ENCODE measurements around the gene STK17A.

STK17A gene

DNA sequence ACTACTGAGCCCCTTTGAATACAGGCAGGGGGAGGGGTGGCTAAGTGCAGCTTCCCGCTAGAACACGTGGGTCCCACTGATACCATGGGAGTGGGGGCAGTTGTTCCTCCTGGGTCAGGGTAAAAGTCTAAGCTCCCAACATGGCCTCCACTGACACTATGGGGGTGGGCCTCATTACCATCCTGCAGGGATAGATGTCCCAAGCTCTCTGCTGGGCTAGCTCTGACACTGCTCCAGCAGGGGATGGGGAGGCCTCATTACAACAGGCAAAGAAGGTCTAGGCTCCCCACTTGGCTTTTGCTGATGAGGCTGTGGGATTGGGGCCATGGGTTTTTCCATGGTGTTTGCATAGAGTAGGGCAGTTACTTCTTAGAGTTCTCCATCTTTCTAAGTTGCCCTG lies 51.5 kb downstream of the STK17A start:
- Histone ChIP-seq H3K4me3 (ENCODE audit: low read length) (no peak overlapping the region), H3K27me3 (ENCODE audit: insufficient read depth, low read length) (no peaks in the 10 kb centered on the region), H3K9me3 (ENCODE audit: low read length) (peaks cover 10% of the 10 kb centered on the region), H3K4me1 (ENCODE audit: insufficient read depth, low read length) (peaks cover 6% of the 10 kb centered on the region), H2AFZ (ENCODE audit: low read depth, low read length) (no peak overlapping the region), H3K36me3 (ENCODE audit: insufficient read depth, low read length) (peaks cover 70% of the 10 kb centered on the region)

DNA sequence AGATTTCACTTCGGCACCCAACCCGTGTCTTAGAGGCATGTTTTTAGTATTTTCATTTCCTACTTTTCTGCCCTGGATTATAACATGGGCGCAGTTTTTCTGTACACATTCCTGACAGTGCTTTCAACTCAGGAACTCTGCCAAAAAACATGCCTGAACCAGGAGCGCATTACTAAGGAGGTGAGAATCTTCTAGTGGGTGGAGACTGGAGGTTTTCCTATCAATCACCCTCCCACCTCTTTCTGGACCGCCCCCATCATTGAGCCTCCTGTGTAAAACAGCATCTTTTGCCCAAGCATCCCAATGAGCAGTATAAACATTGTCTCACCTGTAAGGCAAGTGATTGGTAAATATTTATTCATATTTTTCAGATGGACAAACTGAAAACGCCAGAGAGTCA lies 53.2 kb downstream of the STK17A start:
- no peak overlapping the region for H3K4me3 ChIP-seq (ENCODE audit: low read length)
- no peaks in the 10 kb centered on the region for H3K27me3 ChIP-seq (ENCODE audit: insufficient read depth, low read length)
- no peak overlapping the region for H2AFZ ChIP-seq (ENCODE audit: low read depth, low read length)
- H3K36me3 ChIP-seq (ENCODE audit: insufficient read depth, low read length) = peaks cover 62% of the 10 kb centered on the region
- H3K4me1 ChIP-seq (ENCODE audit: insufficient read depth, low read length) = peaks cover 23% of the 10 kb centered on the region
- H3K9me3 ChIP-seq (ENCODE audit: low read length) = peaks cover 10% of the 10 kb centered on the region

DNA sequence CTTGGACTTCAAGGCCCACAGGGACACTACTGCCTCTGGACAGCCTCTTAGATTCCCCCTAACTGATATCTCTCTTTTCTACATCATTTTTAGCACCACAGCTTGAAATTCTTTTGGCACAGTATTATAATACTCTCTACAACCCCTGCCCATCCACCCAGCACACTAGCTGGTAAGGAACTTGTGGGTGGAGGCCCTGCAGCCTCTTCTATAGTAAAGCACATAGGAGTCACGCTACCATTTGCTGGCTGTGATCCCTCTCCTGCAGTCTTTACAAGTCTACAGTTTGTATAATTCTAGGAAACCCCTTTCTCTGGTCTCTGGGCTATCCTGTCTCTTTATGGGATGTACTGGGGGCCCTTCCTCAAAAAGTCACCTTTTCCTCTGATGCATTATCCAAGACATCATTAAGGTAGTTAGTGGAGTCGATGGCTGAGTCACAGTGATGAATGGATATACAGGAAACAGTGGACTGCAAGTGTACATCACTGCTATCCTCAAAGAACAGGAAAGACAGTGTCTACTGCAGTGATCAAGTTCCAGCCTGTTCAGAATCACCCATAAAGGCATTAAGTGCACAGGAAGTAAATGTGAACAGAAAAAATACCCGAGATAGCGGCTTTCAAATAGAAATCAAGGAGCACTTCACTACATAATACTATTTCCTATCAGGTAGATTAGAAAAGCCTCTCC lies 54.4 kb downstream of the STK17A start:
- Histone ChIP-seq H3K4me3 (ENCODE audit: low read length) (no peak overlapping the region), H2AFZ (ENCODE audit: low read depth, low read length) (no peak overlapping the region), H3K27me3 (ENCODE audit: insufficient read depth, low read length) (no peaks in the 10 kb centered on the region), H3K36me3 (ENCODE audit: insufficient read depth, low read length) (peaks cover 52% of the 10 kb centered on the region), H3K4me1 (ENCODE audit: insufficient read depth, low read length) (peaks cover 23% of the 10 kb centered on the region), H3K9me3 (ENCODE audit: low read length) (peaks cover 10% of the 10 kb centered on the region)

DNA sequence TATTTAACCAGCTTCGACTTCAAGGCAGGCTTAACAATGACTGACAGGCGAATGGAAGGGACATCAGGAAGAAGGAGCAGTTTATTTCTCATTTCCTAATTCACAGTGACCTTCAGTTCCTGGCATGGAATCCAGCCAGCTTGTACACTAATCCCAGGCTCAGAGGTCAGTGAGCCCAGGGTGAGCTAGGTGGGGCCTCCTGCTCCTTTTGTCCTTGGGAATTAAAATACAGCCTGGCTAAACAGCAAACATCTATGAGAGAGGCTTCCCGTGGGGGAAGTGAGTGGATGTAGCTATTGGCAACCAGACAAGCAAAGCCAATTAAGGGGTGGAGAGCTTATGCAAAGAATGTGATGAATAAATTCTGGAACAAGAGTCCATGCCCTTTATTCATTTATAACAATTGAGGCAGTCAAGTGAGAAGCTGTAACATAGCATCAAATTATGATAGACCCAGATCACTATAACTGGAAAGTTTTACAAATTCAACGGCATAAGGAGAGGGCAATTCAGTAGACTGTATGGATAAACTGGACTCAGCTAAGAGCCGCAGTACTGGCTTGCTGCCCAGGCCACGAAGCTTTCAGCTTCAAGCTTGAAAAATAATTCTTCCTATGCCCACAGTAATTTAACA lies 57.1 kb downstream of the STK17A start:
- Histone ChIP-seq H3K36me3 (ENCODE audit: insufficient read depth, low read length) (peaks cover 42% of the 10 kb centered on the region), H3K9me3 (ENCODE audit: low read length) (peaks cover 8% of the 10 kb centered on the region), H2AFZ (ENCODE audit: low read depth, low read length) (no peak overlapping the region)

DNA sequence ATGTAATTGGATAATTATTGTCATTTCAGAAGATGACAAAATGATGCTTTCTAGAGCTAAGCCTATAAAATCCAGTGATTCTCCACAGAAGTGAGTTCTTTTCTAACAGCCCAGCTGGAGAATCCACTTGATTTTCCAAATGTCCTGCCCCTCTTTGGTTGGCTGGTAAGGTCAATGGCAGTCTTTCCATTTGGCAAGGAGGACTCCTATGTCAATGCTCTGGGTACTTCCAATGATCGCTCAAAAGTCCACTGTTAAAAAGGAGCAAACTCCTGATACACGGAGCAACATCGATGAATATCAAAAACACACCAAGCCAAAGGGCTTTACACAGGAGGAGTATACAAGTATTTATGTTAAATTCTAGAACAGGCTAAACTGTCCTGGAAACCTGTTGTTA lies 57.8 kb downstream of the STK17A start:
- H3K4me3 ChIP-seq (ENCODE audit: low read length) = no peak overlapping the region
- H3K27me3 ChIP-seq (ENCODE audit: insufficient read depth, low read length) = no peaks in the 10 kb centered on the region
- H3K4me1 ChIP-seq (ENCODE audit: insufficient read depth, low read length) = peaks cover 27% of the 10 kb centered on the region
- peaks cover 40% of the 10 kb centered on the region for H3K36me3 ChIP-seq (ENCODE audit: insufficient read depth, low read length)
- no peak overlapping the region for H2AFZ ChIP-seq (ENCODE audit: low read depth, low read length)
- peaks cover 4% of the 10 kb centered on the region for H3K9me3 ChIP-seq (ENCODE audit: low read length)

More for the DNA sequence above, 57.1 kb downstream of the STK17A start:
- Histone ChIP-seq H3K27me3 (ENCODE audit: insufficient read depth, low read length) (no peaks in the 10 kb centered on the region), H3K4me3 (ENCODE audit: low read length) (no peak overlapping the region), H3K4me1 (ENCODE audit: insufficient read depth, low read length) (peaks cover 23% of the 10 kb centered on the region)

DNA sequence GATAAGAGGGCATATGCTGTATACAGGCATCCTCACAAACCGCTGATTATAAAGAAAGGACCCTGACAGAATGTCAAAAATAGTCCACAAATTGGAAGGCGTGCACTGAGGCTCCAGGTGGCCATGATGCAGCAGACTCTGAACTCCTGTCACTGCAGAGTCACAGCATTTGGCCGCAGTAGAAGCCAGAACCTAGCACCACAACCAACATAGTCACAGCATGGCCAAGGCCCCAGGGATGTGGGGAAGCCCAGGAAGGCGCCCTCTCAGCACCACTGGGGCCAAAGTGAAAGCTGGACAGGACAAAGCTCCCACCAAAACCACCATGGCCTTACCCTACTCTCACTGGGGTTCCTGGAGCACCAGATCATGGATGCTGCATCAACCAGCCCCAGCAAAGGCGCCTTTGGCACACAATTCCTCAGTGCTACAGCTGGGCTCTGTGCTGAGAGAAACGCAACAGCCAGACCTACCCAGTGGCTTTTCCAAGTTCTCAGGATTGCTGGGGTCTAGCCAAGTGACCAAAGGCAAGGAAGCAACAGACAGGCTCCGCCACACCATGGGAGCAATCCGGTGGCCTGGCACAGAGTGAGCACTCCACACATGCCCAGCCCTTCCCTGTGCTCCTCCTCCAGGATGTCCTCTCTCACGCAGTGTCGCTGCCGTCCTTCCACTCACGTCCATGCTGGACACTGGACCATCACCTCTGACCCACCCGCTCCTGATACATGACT lies 60.2 kb downstream of the STK17A start:
- Histone ChIP-seq H2AFZ (ENCODE audit: low read depth, low read length) (no peak overlapping the region), H3K36me3 (ENCODE audit: insufficient read depth, low read length) (peaks cover 17% of the 10 kb centered on the region), H3K4me1 (ENCODE audit: insufficient read depth, low read length) (peaks cover 50% of the 10 kb centered on the region), H3K4me3 (ENCODE audit: low read length) (no peak overlapping the region), H3K27me3 (ENCODE audit: insufficient read depth, low read length) (no peaks in the 10 kb centered on the region), H3K9me3 (ENCODE audit: low read length) (peaks cover 1% of the 10 kb centered on the region)

DNA sequence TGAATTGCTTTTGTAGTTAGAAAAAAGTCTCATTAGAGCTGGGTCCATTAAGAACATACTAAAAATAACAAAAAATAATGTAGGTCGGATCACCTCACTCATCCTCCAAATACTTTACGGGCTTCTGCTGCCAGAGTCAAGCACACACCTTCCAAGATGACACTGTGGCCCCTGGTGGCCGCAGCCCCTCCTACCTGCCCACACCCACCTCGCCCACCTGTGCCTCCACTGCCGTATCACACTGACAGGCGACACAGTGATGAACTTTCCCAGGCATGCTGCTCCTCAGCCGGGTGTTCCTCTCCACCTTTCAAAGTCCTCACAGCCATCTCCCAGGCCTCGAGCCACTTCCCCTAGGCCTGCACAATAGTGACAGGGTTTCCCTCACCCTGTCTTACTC lies 60.9 kb downstream of the STK17A start:
- H3K27me3 ChIP-seq (ENCODE audit: insufficient read depth, low read length) = no peaks in the 10 kb centered on the region
- peaks cover 58% of the 10 kb centered on the region for H3K4me1 ChIP-seq (ENCODE audit: insufficient read depth, low read length)
- H3K36me3 ChIP-seq (ENCODE audit: insufficient read depth, low read length) = peaks cover 17% of the 10 kb centered on the region
- H2AFZ ChIP-seq (ENCODE audit: low read depth, low read length) = no peak overlapping the region
- peaks cover 1% of the 10 kb centered on the region for H3K9me3 ChIP-seq (ENCODE audit: low read length)
- H3K4me3 ChIP-seq (ENCODE audit: low read length) = no peak overlapping the region

DNA sequence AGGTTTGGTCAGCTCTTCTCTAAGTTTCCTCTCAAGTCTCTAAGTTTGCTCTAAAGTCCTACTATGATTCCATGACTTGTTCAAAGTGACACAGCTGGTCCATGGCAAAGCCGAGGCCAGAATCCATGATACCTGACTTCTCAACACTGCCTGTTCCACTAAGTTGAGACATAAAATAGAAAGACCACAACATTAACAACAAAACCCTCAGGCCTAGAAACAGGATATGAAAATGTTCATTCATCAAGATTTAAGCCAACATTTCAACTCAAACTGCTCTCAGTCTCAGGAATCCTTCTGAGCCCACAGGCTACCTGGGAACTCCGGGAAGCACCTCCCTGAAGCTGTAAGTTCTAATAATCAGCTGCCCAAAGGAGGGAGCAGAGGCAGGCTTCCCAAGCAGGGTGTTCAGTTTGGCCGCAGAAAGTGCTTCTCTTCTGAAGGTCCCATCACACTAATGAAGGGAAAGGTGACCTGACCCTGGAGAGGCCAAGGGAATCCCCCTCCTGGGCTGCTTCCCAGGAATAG lies 62.9 kb downstream of the STK17A start:
- peaks cover 22% of the 10 kb centered on the region for H3K36me3 ChIP-seq (ENCODE audit: insufficient read depth, low read length)
- peaks cover 1% of the 10 kb centered on the region for H3K9me3 ChIP-seq (ENCODE audit: low read length)
- H2AFZ ChIP-seq (ENCODE audit: low read depth, low read length) = no peak overlapping the region
- H3K27me3 ChIP-seq (ENCODE audit: insufficient read depth, low read length) = no peaks in the 10 kb centered on the region
- peaks cover 39% of the 10 kb centered on the region for H3K4me1 ChIP-seq (ENCODE audit: insufficient read depth, low read length)
- H3K4me3 ChIP-seq (ENCODE audit: low read length) = no peak overlapping the region

DNA sequence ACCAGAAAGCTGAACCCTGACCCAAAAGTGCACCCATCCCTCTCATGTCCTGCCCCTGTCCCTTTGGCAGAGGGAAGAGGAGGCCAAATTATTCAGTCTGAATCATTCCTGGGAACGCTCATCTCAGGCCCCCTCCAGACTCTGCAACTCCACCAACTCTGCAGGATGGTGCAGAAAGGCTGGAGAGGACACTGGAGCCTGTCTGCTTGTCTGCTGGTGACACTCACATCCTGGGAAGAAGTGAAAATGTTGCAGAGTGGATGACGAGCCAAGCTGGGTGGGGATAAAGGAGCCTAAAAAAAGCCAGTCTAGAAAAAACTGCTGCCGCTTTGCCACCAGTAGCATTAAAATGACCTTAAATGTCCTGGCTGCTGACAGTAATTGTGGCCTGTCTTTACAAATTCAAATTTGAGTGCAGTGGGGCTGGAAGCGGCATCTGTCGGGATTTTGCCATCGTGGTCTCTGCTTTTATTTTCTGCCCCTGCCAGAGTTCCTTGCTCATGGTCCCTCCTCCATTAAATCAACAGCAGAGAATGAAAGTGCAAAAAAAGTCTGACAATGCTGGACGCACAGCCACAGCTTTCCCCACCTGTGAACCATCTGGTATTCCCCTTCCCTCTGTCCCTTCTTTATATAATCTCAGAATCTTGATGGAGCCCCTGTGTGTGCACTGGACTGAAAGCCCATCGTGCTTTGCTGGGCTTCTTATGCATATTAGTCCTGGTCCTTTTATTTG lies 63.9 kb downstream of the STK17A start:
- H2AFZ ChIP-seq (ENCODE audit: low read depth, low read length) = no peak overlapping the region
- H3K4me1 ChIP-seq (ENCODE audit: insufficient read depth, low read length) = peaks cover 36% of the 10 kb centered on the region
- H3K27me3 ChIP-seq (ENCODE audit: insufficient read depth, low read length) = no peaks in the 10 kb centered on the region
- peaks cover 22% of the 10 kb centered on the region for H3K36me3 ChIP-seq (ENCODE audit: insufficient read depth, low read length)
- H3K4me3 ChIP-seq (ENCODE audit: low read length) = peak overlapping the region; percentile 25
- H3K9me3 ChIP-seq (ENCODE audit: low read length) = peaks cover 1% of the 10 kb centered on the region

DNA sequence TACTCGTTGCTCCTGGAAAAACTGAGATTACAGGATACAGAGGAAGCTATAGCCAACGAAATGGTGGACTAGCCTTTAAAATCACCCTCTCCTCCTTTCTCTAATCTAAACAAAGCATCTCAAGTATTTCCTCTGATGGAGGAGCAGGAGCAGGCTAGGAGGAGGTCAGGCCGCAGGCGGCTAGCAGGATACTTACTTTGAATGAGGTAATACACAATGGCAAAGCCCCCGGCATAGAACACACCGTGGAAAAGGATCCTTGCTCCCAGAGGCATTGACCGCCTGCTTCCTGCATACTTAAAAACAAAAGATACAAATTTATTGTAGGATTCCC lies 64.4 kb downstream of the STK17A start:
- H3K4me1 ChIP-seq (ENCODE audit: insufficient read depth, low read length) = peaks cover 36% of the 10 kb centered on the region
- peaks cover 1% of the 10 kb centered on the region for H3K9me3 ChIP-seq (ENCODE audit: low read length)
- H3K36me3 ChIP-seq (ENCODE audit: insufficient read depth, low read length) = peaks cover 22% of the 10 kb centered on the region
- no peak overlapping the region for H2AFZ ChIP-seq (ENCODE audit: low read depth, low read length)
- peak overlapping the region; percentile 25 for H3K4me3 ChIP-seq (ENCODE audit: low read length)
- no peaks in the 10 kb centered on the region for H3K27me3 ChIP-seq (ENCODE audit: insufficient read depth, low read length)

DNA sequence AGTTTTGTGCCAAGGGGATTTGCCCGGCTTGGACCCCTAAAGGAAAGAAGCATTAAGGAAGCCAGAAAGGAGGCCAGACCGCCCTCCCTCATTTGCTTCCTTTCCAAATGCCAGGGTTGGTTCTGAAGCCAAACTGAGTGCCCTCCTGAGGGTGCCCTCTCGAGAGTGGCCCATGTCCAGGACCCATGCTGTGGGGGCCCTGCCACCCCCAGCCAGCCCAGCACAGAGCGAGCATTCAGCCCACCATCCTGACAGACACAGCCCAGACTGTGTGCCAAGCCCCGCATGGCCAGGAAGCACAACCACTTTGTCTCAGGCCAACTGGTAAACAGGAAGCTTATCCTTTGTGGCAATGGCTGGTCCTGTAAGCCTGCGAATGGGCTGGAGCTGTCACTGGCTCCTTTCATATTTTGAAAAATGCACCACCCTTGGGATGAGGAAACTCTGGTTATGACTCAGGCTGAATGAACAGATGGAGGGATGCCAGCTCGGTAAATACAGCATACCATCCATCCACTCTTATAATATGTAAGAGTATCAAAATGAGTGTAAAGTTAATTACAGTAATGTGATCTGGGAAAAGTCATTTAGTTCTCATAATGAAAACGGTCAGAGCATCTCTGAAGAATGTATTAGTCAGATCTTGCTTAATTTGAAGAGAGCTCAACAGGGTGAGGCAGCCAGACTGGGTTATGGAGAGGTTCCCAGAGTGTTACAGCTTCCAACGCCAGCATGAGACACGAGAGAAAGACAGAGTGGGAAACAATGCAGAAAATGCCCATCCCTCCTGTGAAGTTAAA lies 65.0 kb downstream of the STK17A start:
- peaks cover 1% of the 10 kb centered on the region for H3K9me3 ChIP-seq (ENCODE audit: low read length)
- no peak overlapping the region for H2AFZ ChIP-seq (ENCODE audit: low read depth, low read length)
- peaks cover 36% of the 10 kb centered on the region for H3K4me1 ChIP-seq (ENCODE audit: insufficient read depth, low read length)
- peaks cover 21% of the 10 kb centered on the region for H3K36me3 ChIP-seq (ENCODE audit: insufficient read depth, low read length)
- H3K27me3 ChIP-seq (ENCODE audit: insufficient read depth, low read length) = no peaks in the 10 kb centered on the region
- no peak overlapping the region for H3K4me3 ChIP-seq (ENCODE audit: low read length)

All from neuron (in vitro differentiated cells).